CD4-positive, alpha-beta T cell (primary cell): ENCODE data around the gene NDOR1. TPM values are rescaled to one million over a fixed set of nuclear protein-coding genes. Genes with fewer than 3 reads are reported as not detected.

ENCODE experiments used
- ATAC-seq: fragments of 200-7000 bp; cut with Tn5 transposase; one replicate; pipeline ENCODE4 v1.10.0; 2022; ENCODE audit warnings: mild to moderate bottlenecking; ENCODE audit not compliant: poor library complexity
- CTCF ChIA-PET: fragments of 350-600 bp; sonication (Branson Sonifier 250); formaldehyde crosslinking; loops from one replicate; lab custom pipeline; 2021; ENCODE audit warnings: antibody characterized with exemption, inconsistent platforms; lab: Charles Lee
- POLR2A ChIA-PET: fragments of 350-600 bp; sonication (Branson Sonifier 250); formaldehyde crosslinking; loops from one replicate; lab custom pipeline; 2021; ENCODE audit warnings: antibody characterized with exemption, inconsistent platforms; lab: Charles Lee
- DNase-seq, 14 experiments: peaks; one replicate each; pipeline ENCODE4 v3.0.0-alpha.2; 2013 to 2020; ENCODE audit warnings: mixed read lengths in 2 of 14
- H3K27ac ChIP-seq, 2 donors: one replicate each; pipeline versions ENCODE4 v1.5.1 to v1.7.0; 2013; ENCODE audit warnings: low read length in 2 of 2, low read depth in 1 of 2, mild to moderate bottlenecking in 1 of 2
- H3K27me3 ChIP-seq, 2 experiments: 1 replicate in 1 of 2; 2 replicates in 1 of 2; pipeline versions ENCODE4 v1.6.1 to v1.7.0; 2013; ENCODE audit warnings: low read length in 2 of 2, control low read depth in 1 of 2, mild to moderate bottlenecking in 1 of 2, moderate library complexity in 1 of 2; ENCODE audit not compliant: insufficient read depth in 2 of 2, control insufficient read depth in 1 of 2
- H3K36me3 ChIP-seq: one replicate; pipeline ENCODE4 v1.6.1; 2013; ENCODE audit warnings: low read length, control low read depth; ENCODE audit not compliant: insufficient read depth
- H3K4me1 ChIP-seq: one replicate; pipeline ENCODE4 v1.6.1; 2013; ENCODE audit warnings: low read length, control low read depth; ENCODE audit not compliant: insufficient read depth
- H3K4me3 ChIP-seq: one replicate; pipeline ENCODE4 v1.5.1; 2013; ENCODE audit warnings: mild to moderate bottlenecking, low read length, moderate library complexity
- H3K9me3 ChIP-seq, 2 experiments: 1 replicate in 1 of 2; 2 replicates in 1 of 2; pipeline versions ENCODE4 v1.6.1 to v1.7.0; 2013; ENCODE audit warnings: low read length in 2 of 2, mild to moderate bottlenecking in 2 of 2, control low read depth in 1 of 2, moderate library complexity in 1 of 2; ENCODE audit not compliant: control insufficient read depth in 1 of 2, insufficient read depth in 1 of 2
- H3K27ac Mint-ChIP-seq: one replicate; pipeline ENCODE4 v1.8.0; 2020; ENCODE audit warnings: mixed read lengths
- H3K27me3 Mint-ChIP-seq: one replicate; pipeline ENCODE4 v1.8.0; 2021; ENCODE audit warnings: mixed read lengths
- H3K36me3 Mint-ChIP-seq: one replicate; pipeline ENCODE4 v1.8.0; 2021; ENCODE audit warnings: low read depth, mixed read lengths
- H3K4me1 Mint-ChIP-seq: one replicate; pipeline ENCODE4 v1.8.0; 2021; ENCODE audit warnings: low read depth, mixed read lengths
- H3K4me3 Mint-ChIP-seq: one replicate; pipeline ENCODE4 v1.8.0; 2020; ENCODE audit warnings: mild to moderate bottlenecking, mixed read lengths
- H3K9me3 Mint-ChIP-seq: one replicate; pipeline ENCODE4 v1.8.0; 2020; ENCODE audit warnings: mixed read lengths
- CTCF ChIP-seq: fragments of 200-600 bp; IDR thresholded peaks from one replicate; pipeline ENCODE4 v1.8.0; 2022; ENCODE audit warnings: antibody characterized with exemption, mild to moderate bottlenecking
- intact Hi-C, 2 experiments: fragments of 100-400 bp; cut with DNase I in 1 of 2; cut with micrococcal nuclease in 1 of 2; formaldehyde crosslinking; loops; one replicate each; pipeline versions ENCODE4 v1.15.1 to v1.9.0; 2023 to 2025; cut with DNase I, micrococcal nuclease
- total RNA-seq, 174 experiments: library from RNA in 2 of 174; stranded (reverse) in 2 of 174; gene quantifications; one replicate each; pipeline ENCODE4 v1.2.3 and lab custom pipeline; 2021 to 2026

NDOR1 gene
- total RNA-seq, 2 experiments from 2014 or later, result 22.8 to 25.3 TPM

- POLR2A ChIA-PET, result interaction anchor here (0.6 to 1.3 kb wide), 6 partner anchors 12 to 370 kb away, joined by 3 to 9 read pairs (median 4); partner anchors contain the start of gene EDF1
- Histone ChIP-seq H3K4me3 (no peak overlapping the region), H3K4me1 (peaks cover 47% of the 10 kb centered on the region), H3K27ac (no peak overlapping the region), H3K9me3 (peaks cover 0 to 6% of the 10 kb centered on the region in 2 experiments), H3K36me3 (no peaks in the 10 kb centered on the region), H3K27me3 (no peaks in the 10 kb centered on the region)
- DNase-seq, result no peak
- no peak for TF ChIP-seq CTCF
- H3K9me3 Mint-ChIP-seq, result no peaks in the 10 kb centered on the region
- no peak overlapping the region for H3K27ac Mint-ChIP-seq
- intact Hi-C loops, result loop anchor here (1.0 to 5.0 kb wide), 5 partner anchors 27 to 448 kb away; partner anchors contain the start of genes ANAPC2 (in 1 of the 2) and SSNA1 (in 1 of the 2)
- ATAC-seq, result no peak
- no peak overlapping the region for H3K4me3 Mint-ChIP-seq
- H3K36me3 Mint-ChIP-seq, result no peaks in the 10 kb centered on the region
- CTCF ChIA-PET, result interaction anchor here (0.6 to 1.8 kb wide), 17 partner anchors 8 to 206 kb away, joined by 3 to 16 read pairs (median 5); partner anchors contain the start of genes MAN1B1, NPDC1, RNF224 and SSNA1
- H3K27me3 Mint-ChIP-seq, result peaks cover 6% of the 10 kb centered on the region
- peaks cover 5% of the 10 kb centered on the region for H3K4me1 Mint-ChIP-seq
Measured at GRCh38 chr9:137235424-137236237, 30.1 kb downstream of the NDOR1 start.

GRCh38 chr9:137236238-137236935 lies 30.9 kb downstream of the NDOR1 start:
- Histone ChIP-seq H3K4me3 (peak overlapping the region; percentile 7), H3K4me1 (peaks cover 47% of the 10 kb centered on the region), H3K27ac (no peak overlapping the region), H3K9me3 (peaks cover 0 to 6% of the 10 kb centered on the region in 2 experiments), H3K27me3 (no peaks in the 10 kb centered on the region), H3K36me3 (no peaks in the 10 kb centered on the region)
- Mint-ChIP-seq H3K27me3 (peaks cover 6% of the 10 kb centered on the region), H3K9me3 (no peaks in the 10 kb centered on the region), H3K27ac (no peak overlapping the region), H3K4me1 (peaks cover 10% of the 10 kb centered on the region), H3K4me3 (no peak overlapping the region), H3K36me3 (peaks cover 6% of the 10 kb centered on the region)
- TF ChIP-seq CTCF, result peak; percentile 99
- DNase-seq (peak; percentile 85 to 95 (median 89)), ATAC-seq (peak; percentile 46)
- ChIA-PET CTCF (interaction anchor here (0.5 to 1.8 kb wide), 36 partner anchors 8 to 1393 kb away, joined by 3 to 18 read pairs (median 4); partner anchors contain the start of genes MAN1B1, NELFB, NPDC1 and NRARP), POLR2A (interaction anchor here (0.6 to 1.3 kb wide), 9 partner anchors 13 to 370 kb away, joined by 3 to 9 read pairs (median 5); partner anchors contain the start of genes EDF1, NELFB and TPRN)
- intact Hi-C loops, result loop anchor here (1.0 to 5.0 kb wide), 5 partner anchors 26 to 449 kb away; partner anchors contain the start of genes ANAPC2 (in 1 of the 2) and SSNA1 (in 1 of the 2)

- Mint-ChIP-seq H3K27ac (no peak overlapping the region), H3K36me3 (peaks cover 6% of the 10 kb centered on the region), H3K9me3 (no peaks in the 10 kb centered on the region), H3K27me3 (peaks cover 6% of the 10 kb centered on the region), H3K4me1 (peaks cover 10% of the 10 kb centered on the region), H3K4me3 (no peak overlapping the region)
- Histone ChIP-seq H3K36me3 (peaks cover 2% of the 10 kb centered on the region), H3K4me1 (peaks cover 52% of the 10 kb centered on the region), H3K9me3 (peaks cover 0 to 3% of the 10 kb centered on the region in 2 experiments), H3K4me3 (peak overlapping the region; percentile 7), H3K27ac (no peak overlapping the region), H3K27me3 (no peaks in the 10 kb centered on the region)
- ChIA-PET CTCF (interaction anchor here (0.5 to 1.8 kb wide), 35 partner anchors 8 to 1394 kb away, joined by 3 to 18 read pairs (median 5); partner anchors contain the start of genes MAN1B1, NELFB, NPDC1 and NRARP), POLR2A (interaction anchor here (0.7 to 1.3 kb wide), 7 partner anchors 13 to 122 kb away, joined by 3 to 9 read pairs (median 5); partner anchors contain the start of genes NELFB and TPRN)
- no peak for TF ChIP-seq CTCF
- intact Hi-C loops, result loop anchor here (1.0 to 5.0 kb wide), 5 partner anchors 26 to 450 kb away; partner anchors contain the start of genes ANAPC2 (in 1 of the 2) and SSNA1 (in 1 of the 2)
- ATAC-seq (no peak), DNase-seq (no peak)
Measured at GRCh38 chr9:137236936-137237421, 31.5 kb downstream of the NDOR1 start.
